ENCODE measurements around the gene POLR3E.
A peak's percentile ranks its signal among the peaks of the same experiment; 100 is the strongest.

The POLR3E gene

GRCh38 chr16:22315979-22316378 is 18.8 kb downstream of the POLR3E start:
- no peak overlapping the region for H4K8ac ChIP-seq (ENCODE audit: low read length)
- H3K4ac ChIP-seq (ENCODE audit: low read depth in 1 of 2, low read length in 2 of 2): no peak overlapping the region
- H2AFZ ChIP-seq (ENCODE audit: low read depth, low read length): no peak overlapping the region
- H2AK5ac ChIP-seq (ENCODE audit: low read length, severe bottlenecking): no peak overlapping the region
- H3K4me2 ChIP-seq (ENCODE audit: low read length, poor library complexity, severe bottlenecking): no peak overlapping the region
- peaks cover 14% of the 10 kb centered on the region for H3K79me1 ChIP-seq (replicated peaks; ENCODE audit: low read length, poor library complexity, severe bottlenecking)
- no peak overlapping the region for H3K14ac ChIP-seq (ENCODE audit: low read length in 2 of 2)
- H3K27me3 ChIP-seq (ENCODE audit: control insufficient read depth in 1 of 2, insufficient read depth in 1 of 2, low read length in 2 of 2): no peaks in the 10 kb centered on the region
- no peak overlapping the region for H2BK15ac ChIP-seq (ENCODE audit: low read depth, poor library complexity, severe bottlenecking)
- H2BK120ac ChIP-seq (ENCODE audit: low read depth, low read length): no peak overlapping the region
- H3K18ac ChIP-seq (ENCODE audit: low read depth in 1 of 2, low read length in 2 of 2): no peak overlapping the region
- no peak for DNase-seq
- no peak overlapping the region for H3K4me3 ChIP-seq (ENCODE audit: insufficient read depth in 1 of 2, low read depth in 1 of 2, low read length in 2 of 2)
- no peaks in the 10 kb centered on the region for H3K9me3 ChIP-seq (ENCODE audit: control insufficient read depth, low read length)
- WGBS: no CpG with 5 or more reads among the region's 1 CpG
- no peak overlapping the region for H4K91ac ChIP-seq (ENCODE audit: low read length)
- peaks cover 67 to 85% of the 10 kb centered on the region in 2 experiments for H3K36me3 ChIP-seq (ENCODE audit: control insufficient read depth in 1 of 2, insufficient read depth in 2 of 2, low read depth in 1 of 2, low read length in 2 of 2)
- H3K23ac ChIP-seq (ENCODE audit: low read length in 2 of 2): peak overlapping the region in 1 of 2 experiments; percentile 92
- no peak overlapping the region for H3K27ac ChIP-seq (ENCODE audit: low read length, poor library complexity, severe bottlenecking)
- H3K4me1 ChIP-seq (ENCODE audit: control insufficient read depth, insufficient read depth, low read depth, low read length): peaks cover 3% of the 10 kb centered on the region
- no peak overlapping the region for H2BK12ac ChIP-seq (ENCODE audit: low read length in 2 of 2)
- H3K9ac ChIP-seq (ENCODE audit: low read length): no peak overlapping the region
- H2BK5ac ChIP-seq (ENCODE audit: low read depth, low read length, poor library complexity, severe bottlenecking): no peak overlapping the region

GRCh38 chr16:22316411-22316811 is 19.2 kb downstream of the POLR3E start:
- no peaks in the 10 kb centered on the region for H3K27me3 ChIP-seq (ENCODE audit: control insufficient read depth in 1 of 2, insufficient read depth in 1 of 2, low read length in 2 of 2)
- no peak overlapping the region for H4K91ac ChIP-seq (ENCODE audit: low read length)
- no peak overlapping the region for H3K4me2 ChIP-seq (ENCODE audit: low read length, poor library complexity, severe bottlenecking)
- H4K8ac ChIP-seq (ENCODE audit: low read length): no peak overlapping the region
- H3K18ac ChIP-seq (ENCODE audit: low read depth in 1 of 2, low read length in 2 of 2): no peak overlapping the region
- H3K23ac ChIP-seq (ENCODE audit: low read length in 2 of 2): peak overlapping the region in 1 of 2 experiments; percentile 92
- H3K36me3 ChIP-seq (ENCODE audit: control insufficient read depth in 1 of 2, insufficient read depth in 2 of 2, low read depth in 1 of 2, low read length in 2 of 2): peaks cover 68 to 84% of the 10 kb centered on the region in 2 experiments
- peaks cover 4% of the 10 kb centered on the region for H3K4me1 ChIP-seq (ENCODE audit: control insufficient read depth, insufficient read depth, low read depth, low read length)
- H3K9me3 ChIP-seq (ENCODE audit: control insufficient read depth, low read length): no peaks in the 10 kb centered on the region
- no peak overlapping the region for H2BK120ac ChIP-seq (ENCODE audit: low read depth, low read length)
- no peak overlapping the region for H3K9ac ChIP-seq (ENCODE audit: low read length)
- H3K4me3 ChIP-seq (ENCODE audit: insufficient read depth in 1 of 2, low read depth in 1 of 2, low read length in 2 of 2): no peak overlapping the region
- H3K27ac ChIP-seq (ENCODE audit: low read length, poor library complexity, severe bottlenecking): no peak overlapping the region
- DNase-seq: no peak
- no peak overlapping the region for H2AK5ac ChIP-seq (ENCODE audit: low read length, severe bottlenecking)
- H3K4ac ChIP-seq (ENCODE audit: low read depth in 1 of 2, low read length in 2 of 2): no peak overlapping the region
- H3K14ac ChIP-seq (ENCODE audit: low read length in 2 of 2): no peak overlapping the region
- peaks cover 15% of the 10 kb centered on the region for H3K79me1 ChIP-seq (replicated peaks; ENCODE audit: low read length, poor library complexity, severe bottlenecking)
- no peak overlapping the region for H2BK12ac ChIP-seq (ENCODE audit: low read length in 2 of 2)
- no peak overlapping the region for H2BK5ac ChIP-seq (ENCODE audit: low read depth, low read length, poor library complexity, severe bottlenecking)
- no peak overlapping the region for H2AFZ ChIP-seq (ENCODE audit: low read depth, low read length)
- H2BK15ac ChIP-seq (ENCODE audit: low read depth, poor library complexity, severe bottlenecking): no peak overlapping the region
- WGBS: 95% methylated on average over 9 of the region's 9 CpGs

GRCh38 chr16:22317001-22317530 is 19.9 kb downstream of the POLR3E start:
- no peaks in the 10 kb centered on the region for H3K9me3 ChIP-seq (ENCODE audit: control insufficient read depth, low read length)
- peaks cover 4% of the 10 kb centered on the region for H3K4me1 ChIP-seq (ENCODE audit: control insufficient read depth, insufficient read depth, low read depth, low read length)
- WGBS: 96% methylated on average over 17 of the region's 17 CpGs
- H3K27ac ChIP-seq (ENCODE audit: low read length, poor library complexity, severe bottlenecking): no peak overlapping the region
- no peak overlapping the region for H2BK15ac ChIP-seq (ENCODE audit: low read depth, poor library complexity, severe bottlenecking)
- no peak overlapping the region for H3K23ac ChIP-seq (ENCODE audit: low read length in 2 of 2)
- no peak overlapping the region for H3K18ac ChIP-seq (ENCODE audit: low read depth in 1 of 2, low read length in 2 of 2)
- H2AFZ ChIP-seq (ENCODE audit: low read depth, low read length): no peak overlapping the region
- H3K9ac ChIP-seq (ENCODE audit: low read length): no peak overlapping the region
- no peak overlapping the region for H3K4me2 ChIP-seq (ENCODE audit: low read length, poor library complexity, severe bottlenecking)
- H2BK5ac ChIP-seq (ENCODE audit: low read depth, low read length, poor library complexity, severe bottlenecking): no peak overlapping the region
- H3K79me1 ChIP-seq (replicated peaks; ENCODE audit: low read length, poor library complexity, severe bottlenecking): peaks cover 21% of the 10 kb centered on the region
- H2BK120ac ChIP-seq (ENCODE audit: low read depth, low read length): no peak overlapping the region
- no peaks in the 10 kb centered on the region for H3K27me3 ChIP-seq (ENCODE audit: control insufficient read depth in 1 of 2, insufficient read depth in 1 of 2, low read length in 2 of 2)
- H3K14ac ChIP-seq (ENCODE audit: low read length in 2 of 2): no peak overlapping the region
- no peak for DNase-seq
- no peak overlapping the region for H3K4me3 ChIP-seq (ENCODE audit: insufficient read depth in 1 of 2, low read depth in 1 of 2, low read length in 2 of 2)
- no peak overlapping the region for H2BK12ac ChIP-seq (ENCODE audit: low read length in 2 of 2)
- H2AK5ac ChIP-seq (ENCODE audit: low read length, severe bottlenecking): no peak overlapping the region
- H4K8ac ChIP-seq (ENCODE audit: low read length): no peak overlapping the region
- no peak overlapping the region for H4K91ac ChIP-seq (ENCODE audit: low read length)
- no peak overlapping the region for H3K4ac ChIP-seq (ENCODE audit: low read depth in 1 of 2, low read length in 2 of 2)
- peaks cover 70 to 85% of the 10 kb centered on the region in 2 experiments for H3K36me3 ChIP-seq (ENCODE audit: control insufficient read depth in 1 of 2, insufficient read depth in 2 of 2, low read depth in 1 of 2, low read length in 2 of 2)

- no peak overlapping the region for H2AFZ ChIP-seq (ENCODE audit: low read depth, low read length)
- H3K27me3 ChIP-seq (ENCODE audit: control insufficient read depth in 1 of 2, insufficient read depth in 1 of 2, low read length in 2 of 2): no peaks in the 10 kb centered on the region
- no peak overlapping the region for H3K14ac ChIP-seq (ENCODE audit: low read length in 2 of 2)
- no peak overlapping the region for H2AK5ac ChIP-seq (ENCODE audit: low read length, severe bottlenecking)
- H3K4me1 ChIP-seq (ENCODE audit: control insufficient read depth, insufficient read depth, low read depth, low read length): peaks cover 4% of the 10 kb centered on the region
- H3K18ac ChIP-seq (ENCODE audit: low read depth in 1 of 2, low read length in 2 of 2): no peak overlapping the region
- DNase-seq: no peak
- H2BK12ac ChIP-seq (ENCODE audit: low read length in 2 of 2): no peak overlapping the region
- no peak overlapping the region for H3K4me2 ChIP-seq (ENCODE audit: low read length, poor library complexity, severe bottlenecking)
- H3K79me1 ChIP-seq (replicated peaks; ENCODE audit: low read length, poor library complexity, severe bottlenecking): peaks cover 27% of the 10 kb centered on the region
- H2BK15ac ChIP-seq (ENCODE audit: low read depth, poor library complexity, severe bottlenecking): no peak overlapping the region
- H3K9ac ChIP-seq (ENCODE audit: low read length): no peak overlapping the region
- H2BK120ac ChIP-seq (ENCODE audit: low read depth, low read length): no peak overlapping the region
- no peak overlapping the region for H3K4ac ChIP-seq (ENCODE audit: low read depth in 1 of 2, low read length in 2 of 2)
- H3K9me3 ChIP-seq (ENCODE audit: control insufficient read depth, low read length): no peaks in the 10 kb centered on the region
- no peak overlapping the region for H3K27ac ChIP-seq (ENCODE audit: low read length, poor library complexity, severe bottlenecking)
- no peak overlapping the region for H3K4me3 ChIP-seq (ENCODE audit: insufficient read depth in 1 of 2, low read depth in 1 of 2, low read length in 2 of 2)
- H3K23ac ChIP-seq (ENCODE audit: low read length in 2 of 2): no peak overlapping the region
- H4K91ac ChIP-seq (ENCODE audit: low read length): no peak overlapping the region
- peaks cover 70 to 82% of the 10 kb centered on the region in 2 experiments for H3K36me3 ChIP-seq (ENCODE audit: control insufficient read depth in 1 of 2, insufficient read depth in 2 of 2, low read depth in 1 of 2, low read length in 2 of 2)
- H4K8ac ChIP-seq (ENCODE audit: low read length): no peak overlapping the region
- 97% methylated on average over 6 of the region's 6 CpGs for WGBS
- H2BK5ac ChIP-seq (ENCODE audit: low read depth, low read length, poor library complexity, severe bottlenecking): no peak overlapping the region
Measured at GRCh38 chr16:22317625-22318024, 20.4 kb downstream of the POLR3E start.
